T-cell (primary cell): Measurements from ENCODE around the gene CRIP1. TPM values are rescaled to one million over a fixed set of nuclear protein-coding genes. Genes with fewer than 3 reads are reported as not detected.

Source experiments
- ATAC-seq, 4 experiments: fragments of 200-7000 bp in 3 of 4; fragments of 150-1000 bp in 1 of 4; cut with Tn5 transposase; replicated peaks in 1 of 4; 1 replicate in 3 of 4; 2 replicates in 1 of 4; pipeline ENCODE4 v1.10.0; 2021; ENCODE audit warnings: moderate library complexity in 3 of 4, mild to moderate bottlenecking in 2 of 4, moderate number of reproducible peaks in 1 of 4
- CTCF ChIA-PET, 2 donors: fragments of 300-600 bp; sonication (Branson Sonifier 250); formaldehyde crosslinking; loops; one replicate each; lab custom pipeline; 2022; ENCODE audit warnings: antibody characterized with exemption in 2 of 2; lab: Charles Lee
- POLR2A ChIA-PET, 2 donors: fragments of 300-600 bp; sonication (Branson Sonifier 250); formaldehyde crosslinking; loops; one replicate each; lab custom pipeline; 2022; ENCODE audit warnings: antibody characterized with exemption in 2 of 2; lab: Charles Lee
- DNase-seq, 35 experiments: peaks; one replicate each; pipeline versions ENCODE4 v3.0.0 to v3.0.0-alpha.2; 2013 to 2023
- H3K27ac ChIP-seq: one replicate; pipeline ENCODE4 v1.5.1; 2013; ENCODE audit warnings: low read length
- H3K27me3 ChIP-seq, 2 experiments: replicated peaks in 1 of 2; 1 replicate in 1 of 2; 2 replicates in 1 of 2; pipeline versions ENCODE4 v1.6.1 to v1.7.0; 2013; ENCODE audit warnings: low read length in 1 of 2, mixed read lengths in 1 of 2; ENCODE audit not compliant: control insufficient read depth in 2 of 2, insufficient read depth in 2 of 2; ENCODE audit errors: extremely low read depth in 1 of 2
- H3K36me3 ChIP-seq, 2 donors: 1 replicate in 1 of 2; 2 replicates in 1 of 2; pipeline versions ENCODE4 v1.6.1 to v1.7.0; 2013; ENCODE audit warnings: low read length in 1 of 2; ENCODE audit not compliant: control insufficient read depth in 2 of 2, insufficient read depth in 1 of 2; ENCODE audit errors: extremely low read depth in 1 of 2
- H3K4me1 ChIP-seq, 2 experiments: 1 replicate in 1 of 2; 2 replicates in 1 of 2; pipeline versions ENCODE4 v1.6.1 to v1.7.0; 2013; ENCODE audit warnings: low read length in 2 of 2, mixed read lengths in 1 of 2; ENCODE audit not compliant: insufficient read depth in 2 of 2, control insufficient read depth in 1 of 2; ENCODE audit errors: extremely low read depth in 1 of 2
- H3K4me3 ChIP-seq, 2 donors: 1 replicate in 1 of 2; 2 replicates in 1 of 2; pipeline versions ENCODE4 v1.5.1 to v1.7.0; 2013; ENCODE audit warnings: mild to moderate bottlenecking in 2 of 2, low read length in 1 of 2, moderate library complexity in 1 of 2; ENCODE audit not compliant: control insufficient read depth in 1 of 2; ENCODE audit errors: extremely low read depth in 1 of 2
- H3K9me3 ChIP-seq: 2 replicates; pipeline ENCODE4 v1.7.0; 2013
- H3K27ac Mint-ChIP-seq, 2 donors: one replicate each; pipeline ENCODE4 v1.8.0; 2020 to 2021; ENCODE audit warnings: mild to moderate bottlenecking in 2 of 2, mixed read lengths in 2 of 2
- H3K27me3 Mint-ChIP-seq, 2 donors: one replicate each; pipeline ENCODE4 v1.8.0; 2021 to 2022; ENCODE audit warnings: mixed read lengths in 2 of 2
- H3K36me3 Mint-ChIP-seq: one replicate; pipeline ENCODE4 v1.8.0; 2021; ENCODE audit warnings: mixed read lengths
- H3K4me1 Mint-ChIP-seq, 3 donors: one replicate each; pipeline ENCODE4 v1.8.0; 2020 to 2022; ENCODE audit warnings: mixed read lengths in 3 of 3, mild to moderate bottlenecking in 1 of 3
- H3K4me3 Mint-ChIP-seq, 3 donors: one replicate each; pipeline ENCODE4 v1.8.0; 2020 to 2022; ENCODE audit warnings: mild to moderate bottlenecking in 3 of 3, mixed read lengths in 3 of 3, moderate library complexity in 3 of 3
- H3K9me3 Mint-ChIP-seq, 3 donors: one replicate each; pipeline ENCODE4 v1.8.0; 2020 to 2022; ENCODE audit warnings: mixed read lengths in 3 of 3
- WGBS: methylation state at CpG from one replicate; pipeline ENCODE4 v1.1.5; 2013; ENCODE audit warnings: missing lambda C conversion rate; ENCODE audit not compliant: insufficient coverage; 5-methylcytosine and 5-hydroxymethylcytosine counted together
- total RNA-seq, 35 experiments: library from RNA in 6 of 35; stranded (reverse) in 6 of 35; fragments of 120-200 nt in 1 of 35; gene quantifications; one replicate each; pipeline versions ENCODE4 v1.2.1 to v1.2.4 and lab custom pipeline; 2013 to 2026

The CRIP1 gene
- total RNA-seq, 5 donors from 2014 or later (not counting 1 experiment from before 2014, with no cell fraction given), result 224 to 477 (median 329) TPM

DNA sequence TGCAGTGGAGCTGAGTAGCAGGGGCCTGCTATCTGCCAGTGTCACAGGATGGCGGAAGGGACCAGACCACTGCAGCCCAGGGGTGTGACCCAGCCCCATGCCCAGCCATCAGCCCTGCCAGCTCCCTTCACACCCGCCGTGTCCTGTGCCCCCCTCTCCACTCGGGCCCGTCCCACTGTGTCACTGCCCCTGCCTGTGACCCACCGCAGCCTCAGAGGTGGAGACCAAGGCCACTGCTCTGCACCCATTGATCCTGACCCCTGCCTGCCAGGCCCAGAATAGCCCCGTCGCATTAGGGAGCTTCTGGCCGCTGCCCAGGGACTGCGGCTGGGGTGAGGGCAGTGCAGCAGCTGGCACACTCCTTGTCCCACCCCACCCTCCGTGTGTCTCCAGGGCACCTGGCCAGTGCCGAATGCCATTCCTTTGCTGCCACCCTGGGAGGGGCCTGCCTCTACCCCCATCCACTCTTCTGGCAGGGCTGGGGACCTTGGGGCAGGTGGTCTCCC lies 14.1 kb upstream of the CRIP1 start:
- no peak for DNase-seq
- H3K27me3 ChIP-seq, result peaks cover 0 to 48% of the 10 kb centered on the region in 2 experiments
- ATAC-seq, result no peak
- Mint-ChIP-seq H3K4me3 (peak overlapping the region in 1 of 3 donors; percentile 72), H3K36me3 (no peaks in the 10 kb centered on the region), H3K9me3 (no peaks in the 10 kb centered on the region), H3K4me1 (peaks cover 6 to 15% (median 14%) of the 10 kb centered on the region in 3 donors), H3K27ac (no peak overlapping the region), H3K27me3 (peaks cover 0 to 3% of the 10 kb centered on the region in 2 donors)
- H3K4me1 ChIP-seq, result peaks cover 24 to 47% of the 10 kb centered on the region in 2 experiments
- H3K4me3 ChIP-seq, result no peak overlapping the region
- ChIA-PET CTCF (interaction anchor here in 1 of 2 donors (1.0 kb wide), 1 partner anchor 8 kb away, joined by 4 read pairs; no protein-coding TSS in a partner anchor), POLR2A (no interaction called here)
- H3K27ac ChIP-seq, result no peak overlapping the region
- H3K9me3 ChIP-seq, result no peaks in the 10 kb centered on the region
- WGBS, result 90% methylated on average over 9 of the region's 12 CpGs
- peaks cover 6 to 10% of the 10 kb centered on the region in 2 donors for H3K36me3 ChIP-seq

DNA sequence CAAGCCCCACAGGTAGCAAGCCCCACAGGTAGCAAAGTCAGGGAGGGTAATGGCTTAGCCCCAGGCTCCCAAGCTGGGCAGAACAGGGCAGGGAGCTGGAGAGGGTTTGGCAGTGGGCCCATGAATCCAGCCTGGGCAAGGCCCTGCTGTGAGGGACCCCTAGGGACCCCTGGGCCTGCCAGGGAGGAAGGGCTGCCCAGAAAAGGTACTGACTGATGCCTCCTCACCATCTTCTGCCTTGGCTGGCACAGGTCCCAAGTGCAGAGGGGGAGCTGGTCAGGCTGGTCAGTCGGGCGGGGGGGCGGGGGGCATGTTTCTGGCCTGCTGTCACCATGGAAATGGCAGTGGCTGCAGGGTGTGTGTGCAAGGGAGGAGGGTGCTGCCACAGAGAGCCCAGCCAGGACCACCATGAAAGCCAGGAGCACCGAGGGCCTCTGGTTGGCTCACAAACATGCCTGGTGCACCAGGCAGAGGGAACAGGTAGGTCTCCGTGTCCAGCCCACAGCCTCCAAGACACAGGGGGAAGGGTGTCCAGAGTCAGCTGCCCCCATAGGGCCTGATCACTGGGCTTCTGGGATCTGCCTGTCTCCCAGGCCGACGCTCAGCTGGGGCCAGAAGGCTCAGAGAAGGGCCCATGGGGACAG lies 13.5 kb upstream of the CRIP1 start:
- H3K27me3 ChIP-seq, result peaks cover 0 to 48% of the 10 kb centered on the region in 2 experiments
- peaks cover 8 to 15% (median 14%) of the 10 kb centered on the region in 3 donors for H3K4me1 Mint-ChIP-seq
- WGBS, result 49% methylated on average over 4 of the region's 7 CpGs
- H3K27ac Mint-ChIP-seq, result no peak overlapping the region
- peak overlapping the region; percentile 23 to 48 for H3K4me3 ChIP-seq
- CTCF ChIA-PET, result interaction anchor here in 1 of 2 donors (0.6 kb wide), 1 partner anchor 413 kb away, joined by 3 read pairs; no protein-coding TSS in a partner anchor
- POLR2A ChIA-PET, result no interaction called here
- ATAC-seq, result no peak
- DNase-seq, result no peak
- H3K36me3 ChIP-seq, result peaks cover 4 to 5% of the 10 kb centered on the region in 2 donors
- no peaks in the 10 kb centered on the region for H3K9me3 ChIP-seq
- H3K9me3 Mint-ChIP-seq, result no peaks in the 10 kb centered on the region
- H3K27me3 Mint-ChIP-seq, result peaks cover 0 to 3% of the 10 kb centered on the region in 2 donors
- H3K36me3 Mint-ChIP-seq, result no peaks in the 10 kb centered on the region
- H3K27ac ChIP-seq, result peak overlapping the region; percentile 23
- peaks cover 24 to 53% of the 10 kb centered on the region in 2 experiments for H3K4me1 ChIP-seq
- peak overlapping the region; percentile 64 to 72 (median 71) for H3K4me3 Mint-ChIP-seq

GRCh38 chr14:105473677-105474482 lies 12.8 kb upstream of the CRIP1 start:
- no peak overlapping the region for H3K27ac Mint-ChIP-seq
- WGBS, result under 1% methylated on average over 38 of the region's 60 CpGs
- H3K4me1 Mint-ChIP-seq, result peaks cover 8 to 15% (median 14%) of the 10 kb centered on the region in 3 donors
- Histone ChIP-seq H3K4me3 (peak overlapping the region; percentile 48 to 51), H3K27ac (peak overlapping the region; percentile 23), H3K4me1 (peaks cover 24 to 60% of the 10 kb centered on the region in 2 experiments), H3K27me3 (peaks cover 0 to 48% of the 10 kb centered on the region in 2 experiments), H3K9me3 (no peaks in the 10 kb centered on the region), H3K36me3 (peaks cover 0 to 5% of the 10 kb centered on the region in 2 donors)
- CTCF ChIA-PET, result interaction anchor here in 1 of 2 donors (0.6 to 0.7 kb wide), 2 partner anchors 16 to 414 kb away, joined by 3 read pairs; no protein-coding TSS in a partner anchor
- DNase-seq, result peak; percentile 46 to 83 (median 69)
- H3K4me3 Mint-ChIP-seq, result peak overlapping the region; percentile 64 to 72 (median 71)
- peak; percentile 71 to 81 (median 76) for ATAC-seq
- H3K9me3 Mint-ChIP-seq, result no peaks in the 10 kb centered on the region
- no peaks in the 10 kb centered on the region for H3K36me3 Mint-ChIP-seq
- POLR2A ChIA-PET, result interaction anchor here in 1 of 2 donors (0.6 kb wide), 1 partner anchor 13 kb away, joined by 3 read pairs; the partner anchor contains the start of gene CRIP1
- peaks cover 0 to 3% of the 10 kb centered on the region in 2 donors for H3K27me3 Mint-ChIP-seq

- Mint-ChIP-seq H3K9me3 (no peaks in the 10 kb centered on the region), H3K4me3 (peak within 1 kb of the TSS; percentile 64 to 75 (median 71)), H3K36me3 (no peaks in the 10 kb centered on the region), H3K27me3 (peaks cover 0 to 3% of the 10 kb centered on the region in 2 donors), H3K27ac (no peak within 1 kb of the TSS), H3K4me1 (peaks cover 9 to 19% (median 14%) of the 10 kb centered on the region in 3 donors)
- peaks cover 0 to 5% of the 10 kb centered on the region in 2 donors for H3K36me3 ChIP-seq
- ATAC-seq (peak; percentile 25 to 43 (median 34)), DNase-seq (peak in 5 of 35 experiments; percentile 35 to 67 (median 46))
- no peaks in the 10 kb centered on the region for H3K9me3 ChIP-seq
- H3K4me3 ChIP-seq, result peak within 1 kb of the TSS; percentile 48 to 51
- H3K4me1 ChIP-seq, result peaks cover 24 to 66% of the 10 kb centered on the region in 2 experiments
- H3K27me3 ChIP-seq, result peaks cover 0 to 54% of the 10 kb centered on the region in 2 experiments
- H3K27ac ChIP-seq, result peak within 1 kb of the TSS; percentile 23
- ChIA-PET POLR2A (interaction anchor here in 1 of 2 donors (0.6 kb wide), 1 partner anchor 12 kb away, joined by 3 read pairs; the partner anchor contains the start of gene CRIP1), CTCF (interaction anchor here in 1 of 2 donors (0.7 kb wide), 1 partner anchor 15 kb away, joined by 3 read pairs; no protein-coding TSS in a partner anchor)
- under 1% methylated on average over 96 of the region's 118 CpGs for WGBS
Observed at GRCh38 chr14:105474483-105475268, 12.0 kb upstream of the CRIP1 start, which contains the start of gene CRIP2. CRIP2 (plus strand) TSS chr14:105474821; CDS start chr14:105474863, 42 bp downstream.

DNA sequence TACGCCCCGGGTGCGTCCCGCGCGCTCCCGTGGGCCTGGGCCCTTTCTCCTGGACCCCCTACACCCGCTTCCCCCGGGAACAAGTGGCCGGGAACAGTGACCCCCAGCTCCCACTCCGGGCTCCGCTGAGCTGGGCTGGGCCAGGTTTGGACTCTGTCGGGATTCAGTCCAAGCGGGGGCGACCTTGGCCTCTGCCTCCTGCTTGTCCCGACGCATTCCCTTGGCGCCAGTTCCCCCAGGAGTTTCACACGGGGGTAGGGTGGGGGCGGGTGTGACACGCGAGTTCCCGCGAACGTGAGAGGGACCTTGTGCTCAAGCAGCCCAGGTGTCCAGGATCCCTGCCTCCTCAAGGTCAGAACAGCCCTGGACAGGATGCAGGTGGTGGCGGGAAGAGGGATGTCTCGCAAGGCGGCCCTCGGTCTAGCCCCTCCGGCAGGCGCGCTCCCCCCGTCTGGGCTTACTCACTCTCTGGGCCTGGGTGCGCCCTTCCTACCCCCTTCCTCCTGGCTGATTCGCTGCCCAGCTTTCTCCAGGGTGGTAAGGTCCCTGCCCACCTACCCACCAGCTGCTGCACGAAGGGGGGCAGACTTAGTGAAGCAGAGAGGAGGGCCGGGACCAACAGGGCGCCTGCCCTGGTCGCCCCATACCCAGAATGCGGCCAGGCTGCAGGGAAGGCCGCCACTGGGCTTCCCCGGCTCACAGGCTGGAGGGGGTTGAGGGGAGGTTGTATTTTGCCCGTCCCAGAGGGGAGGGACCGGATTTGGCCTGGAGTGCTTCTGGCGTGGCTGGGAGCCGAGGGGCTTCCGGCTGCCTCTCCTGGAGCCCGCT lies 11.2 kb upstream of the CRIP1 start:
- Mint-ChIP-seq H3K9me3 (no peaks in the 10 kb centered on the region), H3K27ac (no peak overlapping the region), H3K4me1 (peaks cover 17 to 27% (median 21%) of the 10 kb centered on the region in 3 donors), H3K27me3 (peaks cover 0 to 3% of the 10 kb centered on the region in 2 donors), H3K4me3 (peak overlapping the region; percentile 39 to 75 (median 62)), H3K36me3 (no peaks in the 10 kb centered on the region)
- ChIA-PET POLR2A (no interaction called here), CTCF (no interaction called here)
- no peak for DNase-seq
- Histone ChIP-seq H3K4me1 (peaks cover 24 to 74% of the 10 kb centered on the region in 2 experiments), H3K27me3 (peaks cover 0 to 55% of the 10 kb centered on the region in 2 experiments), H3K27ac (no peak overlapping the region), H3K4me3 (peak overlapping the region; percentile 23 to 42), H3K36me3 (peaks cover 0 to 5% of the 10 kb centered on the region in 2 donors), H3K9me3 (no peaks in the 10 kb centered on the region)
- no peak for ATAC-seq
- WGBS, result 10% methylated on average over 34 of the region's 48 CpGs
